ENCODE measurements around the gene HNRNPAB.
"Not testable (repeated sequence)": the region's sequence is repeated elsewhere in the genome, so short reads cannot be mapped to it uniquely, and the experiment has no call there.

HNRNPAB gene

DNA sequence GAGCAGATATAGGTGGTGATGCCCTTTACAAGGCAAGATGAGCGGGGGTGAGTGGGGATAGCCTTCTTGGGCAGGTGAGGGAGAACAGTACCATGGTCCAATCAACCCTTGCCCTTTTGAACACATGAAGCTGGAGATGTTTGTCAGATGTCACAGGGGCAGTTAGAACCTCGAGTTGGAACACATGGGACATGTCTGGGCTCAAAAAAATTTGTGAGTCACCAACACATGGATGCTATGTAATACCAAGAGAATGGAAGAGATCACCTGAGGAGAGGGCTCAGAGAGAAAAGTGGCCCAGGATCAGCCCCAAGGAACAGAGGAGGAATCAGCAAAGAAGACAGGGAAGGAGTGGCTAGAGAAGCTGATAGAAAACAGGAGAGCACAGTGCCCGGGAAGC lies 23.6 kb downstream of the HNRNPAB start:
- Histone ChIP-seq H3K9me3 (ENCODE audit: control insufficient read depth, low read length) (no peaks in the 10 kb centered on the region), H3K36me3 (ENCODE audit: control insufficient read depth, insufficient read depth, low read length) (peaks cover 13% of the 10 kb centered on the region), H3K9ac (ENCODE audit: low read length) (no peak overlapping the region), H3K4me3 (ENCODE audit: low read length) (no peak overlapping the region), H3K4me1 (ENCODE audit: control insufficient read depth, insufficient read depth, low read length) (peaks cover 25% of the 10 kb centered on the region), H3K27me3 (ENCODE audit: control insufficient read depth, insufficient read depth, low read length) (no peaks in the 10 kb centered on the region)

DNA sequence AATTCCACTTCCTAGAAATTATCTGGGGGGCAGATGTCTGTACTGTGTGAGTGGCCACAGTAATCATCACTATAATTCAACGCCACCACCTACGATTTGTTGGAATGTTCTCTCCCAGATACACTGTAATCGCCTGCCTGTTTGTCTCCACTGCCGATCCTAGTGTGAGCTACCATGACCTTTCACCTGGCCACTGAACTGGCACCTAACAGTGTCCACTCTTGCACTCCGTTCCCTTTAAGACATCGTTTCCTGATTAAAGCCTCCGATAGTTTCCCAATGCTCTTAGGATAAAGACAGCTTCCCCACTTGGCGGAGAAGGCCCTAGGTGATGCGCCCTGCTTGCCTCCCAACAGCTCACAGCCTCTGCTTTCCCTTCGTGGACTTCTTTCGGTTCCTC lies 24.3 kb downstream of the HNRNPAB start:
- peaks cover 26% of the 10 kb centered on the region for H3K4me1 ChIP-seq (ENCODE audit: control insufficient read depth, insufficient read depth, low read length)
- no peak overlapping the region for H3K9ac ChIP-seq (ENCODE audit: low read length)
- H3K4me3 ChIP-seq (ENCODE audit: low read length) = no peak overlapping the region
- peaks cover 13% of the 10 kb centered on the region for H3K36me3 ChIP-seq (ENCODE audit: control insufficient read depth, insufficient read depth, low read length)
- H3K9me3 ChIP-seq (ENCODE audit: control insufficient read depth, low read length) = no peaks in the 10 kb centered on the region
- no peaks in the 10 kb centered on the region for H3K27me3 ChIP-seq (ENCODE audit: control insufficient read depth, insufficient read depth, low read length)

DNA sequence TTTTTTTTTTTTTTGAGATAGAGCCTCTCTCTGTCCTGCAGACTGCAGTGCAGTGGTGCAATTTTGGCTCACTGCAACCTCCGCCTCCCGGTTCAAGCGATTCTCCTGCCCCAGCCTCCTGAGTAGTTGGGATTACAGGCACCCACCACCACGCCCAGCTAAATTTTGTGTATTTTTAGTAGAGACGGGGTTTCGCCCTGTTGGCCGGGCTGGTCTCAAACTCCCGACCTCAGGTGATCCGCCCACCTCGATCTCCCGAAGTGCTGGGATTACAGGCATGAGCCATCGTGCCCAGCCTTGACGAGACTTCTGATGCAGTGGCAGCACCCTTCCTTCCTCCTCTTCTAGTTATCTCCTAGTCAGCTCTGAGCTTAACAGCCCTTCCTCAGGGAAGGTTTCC lies 24.8 kb downstream of the HNRNPAB start:
- peaks cover 13% of the 10 kb centered on the region for H3K36me3 ChIP-seq (ENCODE audit: control insufficient read depth, insufficient read depth, low read length)
- H3K27me3 ChIP-seq (ENCODE audit: control insufficient read depth, insufficient read depth, low read length); H3K9me3 ChIP-seq (ENCODE audit: control insufficient read depth, low read length); H3K4me3 ChIP-seq (ENCODE audit: low read length); H3K9ac ChIP-seq (ENCODE audit: low read length): not testable (repeated sequence)
- peaks cover 26% of the 10 kb centered on the region for H3K4me1 ChIP-seq (ENCODE audit: control insufficient read depth, insufficient read depth, low read length)

DNA sequence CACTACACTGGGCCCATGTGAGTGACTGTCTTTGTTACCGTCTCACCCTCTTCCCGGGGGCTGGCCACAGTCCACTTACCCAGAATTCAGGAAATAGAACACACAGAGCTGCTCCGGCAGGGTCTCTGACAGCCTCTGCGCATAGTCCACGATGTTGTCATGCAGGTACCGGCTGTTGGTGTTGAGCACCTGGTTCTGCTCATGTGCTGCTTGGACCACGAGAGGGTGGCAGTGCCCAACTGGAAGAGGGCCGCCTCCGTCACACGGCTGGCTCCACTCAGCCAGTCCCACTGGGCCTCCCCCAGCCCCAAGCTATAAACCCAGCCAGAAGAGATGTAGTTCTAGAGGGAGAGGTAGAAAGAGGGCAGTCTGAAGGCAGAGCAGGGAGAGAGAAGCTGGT lies 25.5 kb downstream of the HNRNPAB start:
- H3K4me1 ChIP-seq (ENCODE audit: control insufficient read depth, insufficient read depth, low read length) = peaks cover 26% of the 10 kb centered on the region
- peak overlapping the region; percentile 89 for H3K9ac ChIP-seq (ENCODE audit: low read length)
- no peaks in the 10 kb centered on the region for H3K9me3 ChIP-seq (ENCODE audit: control insufficient read depth, low read length)
- H3K27me3 ChIP-seq (ENCODE audit: control insufficient read depth, insufficient read depth, low read length) = no peaks in the 10 kb centered on the region
- H3K4me3 ChIP-seq (ENCODE audit: low read length) = no peak overlapping the region
- H3K36me3 ChIP-seq (ENCODE audit: control insufficient read depth, insufficient read depth, low read length) = peaks cover 13% of the 10 kb centered on the region

DNA sequence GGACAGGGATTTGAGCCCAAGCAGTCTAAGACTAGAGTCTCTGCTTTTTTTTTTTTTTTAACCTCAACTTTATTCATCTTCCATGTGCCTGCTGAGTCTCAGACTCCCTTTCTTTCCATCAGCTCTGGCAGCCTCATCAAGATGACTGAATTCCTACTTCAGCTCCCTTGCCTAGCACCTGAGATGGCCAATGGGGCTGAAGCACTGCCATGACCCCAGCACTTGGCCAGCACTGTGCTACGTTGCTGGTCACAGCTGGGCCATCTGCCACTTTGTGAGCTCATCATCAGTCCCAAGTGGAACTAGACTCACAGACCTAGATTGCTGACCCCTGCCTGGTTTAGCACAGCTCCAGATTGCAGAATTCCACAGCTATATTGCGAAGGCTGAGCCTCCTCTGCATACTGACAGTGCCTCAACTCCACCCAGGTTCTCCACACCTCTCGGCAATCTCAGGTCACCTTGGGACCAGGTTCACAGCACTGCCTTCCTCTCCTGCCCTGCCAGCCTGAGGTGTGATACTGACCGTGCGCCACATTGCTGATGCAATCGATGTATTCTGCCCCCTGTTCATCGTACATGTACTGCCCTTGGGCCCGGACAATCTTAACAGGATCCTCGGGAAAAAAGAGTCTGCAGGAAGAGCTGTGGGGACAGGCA lies 26.7 kb downstream of the HNRNPAB start:
- Histone ChIP-seq H3K9me3 (ENCODE audit: control insufficient read depth, low read length) (no peaks in the 10 kb centered on the region), H3K4me3 (ENCODE audit: low read length) (peak overlapping the region; percentile 83), H3K4me1 (ENCODE audit: control insufficient read depth, insufficient read depth, low read length) (peaks cover 26% of the 10 kb centered on the region), H3K9ac (ENCODE audit: low read length) (peak overlapping the region; percentile 89), H3K36me3 (ENCODE audit: control insufficient read depth, insufficient read depth, low read length) (peaks cover 13% of the 10 kb centered on the region), H3K27me3 (ENCODE audit: control insufficient read depth, insufficient read depth, low read length) (no peaks in the 10 kb centered on the region)

DNA sequence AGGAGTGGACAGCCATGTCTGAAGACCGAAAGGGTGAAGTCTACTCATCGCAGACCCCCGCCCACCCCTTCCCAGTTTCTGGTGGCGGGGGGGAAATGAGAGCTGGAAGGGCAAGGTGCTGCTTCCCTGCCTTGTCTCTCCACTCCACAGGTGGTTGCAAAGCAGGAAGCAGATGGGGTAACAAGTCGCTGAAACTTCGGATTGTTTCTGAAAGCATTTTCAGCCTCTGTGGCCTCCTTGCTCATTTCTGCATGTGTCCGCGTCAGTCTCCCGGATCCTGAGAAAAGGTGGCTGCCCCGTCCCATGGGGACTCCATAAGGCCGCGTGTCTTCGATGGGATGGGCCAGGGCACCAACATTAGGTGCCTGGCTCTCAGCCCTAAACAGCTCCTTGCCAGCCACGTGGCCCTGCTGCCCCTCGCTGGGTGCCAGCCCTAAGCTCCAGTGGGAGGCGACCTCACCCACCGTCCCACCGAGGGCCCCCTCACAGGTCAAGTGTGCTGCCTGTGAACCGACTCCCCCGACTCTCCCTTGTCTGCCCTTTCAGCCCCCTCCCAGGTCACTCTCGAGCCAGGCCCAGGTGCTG lies 27.3 kb downstream of the HNRNPAB start:
- H3K9me3 ChIP-seq (ENCODE audit: control insufficient read depth, low read length) = no peaks in the 10 kb centered on the region
- peaks cover 29% of the 10 kb centered on the region for H3K4me1 ChIP-seq (ENCODE audit: control insufficient read depth, insufficient read depth, low read length)
- H3K36me3 ChIP-seq (ENCODE audit: control insufficient read depth, insufficient read depth, low read length) = peaks cover 13% of the 10 kb centered on the region
- peak overlapping the region; percentile 89 for H3K9ac ChIP-seq (ENCODE audit: low read length)
- no peaks in the 10 kb centered on the region for H3K27me3 ChIP-seq (ENCODE audit: control insufficient read depth, insufficient read depth, low read length)
- peak overlapping the region; percentile 83 for H3K4me3 ChIP-seq (ENCODE audit: low read length)

DNA sequence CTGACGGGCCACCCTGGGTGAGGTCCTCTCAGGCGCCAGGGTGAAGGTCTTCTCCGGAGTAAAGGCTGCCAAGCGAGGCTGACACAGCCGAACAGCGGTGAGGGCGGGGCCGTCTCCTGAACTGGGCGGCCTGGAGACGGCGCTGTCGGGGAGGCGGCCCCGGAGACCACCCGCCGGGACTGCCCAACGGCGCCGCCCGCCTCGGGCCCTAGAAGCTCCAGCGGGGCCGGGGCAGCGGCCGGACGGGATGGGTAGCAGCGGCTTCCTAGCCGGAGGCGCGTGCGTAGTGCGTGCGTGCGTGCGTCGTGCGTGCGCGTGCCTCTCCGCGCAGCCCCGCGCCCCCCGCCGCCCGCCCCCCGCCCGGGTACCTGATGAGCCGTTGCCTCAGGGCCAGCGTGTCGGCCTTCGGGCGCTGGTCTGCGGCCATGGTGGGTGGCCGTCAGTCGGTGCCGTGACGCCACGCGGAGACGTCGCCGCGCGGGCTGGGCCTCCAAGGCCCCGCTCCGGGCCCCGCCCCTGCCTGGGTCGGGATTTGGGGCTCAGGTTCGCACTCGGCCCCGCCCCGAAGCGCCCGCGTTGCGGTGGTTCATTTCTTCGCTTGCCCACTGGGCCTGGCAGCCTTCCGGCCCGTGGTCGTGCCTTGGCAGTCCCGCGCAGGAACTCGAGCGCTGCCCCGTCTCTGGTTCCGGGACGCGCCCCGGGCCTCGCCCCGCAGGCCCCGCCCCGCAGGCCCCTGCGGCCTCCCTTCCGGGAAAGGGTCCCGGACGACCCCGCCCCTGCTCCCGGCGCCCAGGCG lies 28.0 kb downstream of the HNRNPAB start, which contains the start of gene PHYKPL:
PHYKPL (minus strand) TSS at position 679 of the 796 bp plus-strand sequence; CDS start at position 427, 252 bp downstream.
- H3K9ac ChIP-seq (ENCODE audit: low read length) = peak within 1 kb of the TSS; percentile 89
- H3K36me3 ChIP-seq (ENCODE audit: control insufficient read depth, insufficient read depth, low read length) = peaks cover 13% of the 10 kb centered on the region
- peaks cover 36% of the 10 kb centered on the region for H3K4me1 ChIP-seq (ENCODE audit: control insufficient read depth, insufficient read depth, low read length)
- H3K4me3 ChIP-seq (ENCODE audit: low read length) = peak within 1 kb of the TSS; percentile 83
- H3K27me3 ChIP-seq (ENCODE audit: control insufficient read depth, insufficient read depth, low read length) = no peaks in the 10 kb centered on the region
- H3K9me3 ChIP-seq (ENCODE audit: control insufficient read depth, low read length) = no peaks in the 10 kb centered on the region

DNA sequence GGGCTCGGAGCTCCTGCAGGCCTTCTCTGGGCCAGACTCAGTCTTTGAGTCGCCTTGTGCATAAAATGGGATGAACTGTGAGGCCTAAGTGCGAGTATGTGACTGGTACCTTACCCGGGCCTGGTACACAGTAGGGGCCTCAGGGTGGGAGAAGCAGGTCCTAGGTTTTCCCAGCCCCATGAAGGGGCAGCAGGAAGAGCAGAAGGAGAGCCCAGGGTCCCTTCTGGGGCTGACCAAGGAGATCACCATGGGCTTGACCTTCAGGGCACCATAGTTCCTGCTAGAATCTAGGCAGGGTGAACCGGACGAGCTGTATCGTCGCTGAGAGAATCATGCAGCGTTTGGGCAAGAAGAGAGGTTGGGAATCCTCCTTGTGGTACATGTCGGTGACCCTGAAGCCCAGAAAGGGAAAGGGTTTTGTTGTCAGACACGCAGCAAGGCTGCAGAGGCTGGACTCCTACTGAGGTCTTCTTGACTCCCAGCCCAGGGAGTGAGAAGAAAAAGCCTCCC lies 28.6 kb downstream of the HNRNPAB start:
- Histone ChIP-seq H3K4me1 (ENCODE audit: control insufficient read depth, insufficient read depth, low read length) (peaks cover 43% of the 10 kb centered on the region), H3K9ac (ENCODE audit: low read length) (peak overlapping the region; percentile 89)

DNA sequence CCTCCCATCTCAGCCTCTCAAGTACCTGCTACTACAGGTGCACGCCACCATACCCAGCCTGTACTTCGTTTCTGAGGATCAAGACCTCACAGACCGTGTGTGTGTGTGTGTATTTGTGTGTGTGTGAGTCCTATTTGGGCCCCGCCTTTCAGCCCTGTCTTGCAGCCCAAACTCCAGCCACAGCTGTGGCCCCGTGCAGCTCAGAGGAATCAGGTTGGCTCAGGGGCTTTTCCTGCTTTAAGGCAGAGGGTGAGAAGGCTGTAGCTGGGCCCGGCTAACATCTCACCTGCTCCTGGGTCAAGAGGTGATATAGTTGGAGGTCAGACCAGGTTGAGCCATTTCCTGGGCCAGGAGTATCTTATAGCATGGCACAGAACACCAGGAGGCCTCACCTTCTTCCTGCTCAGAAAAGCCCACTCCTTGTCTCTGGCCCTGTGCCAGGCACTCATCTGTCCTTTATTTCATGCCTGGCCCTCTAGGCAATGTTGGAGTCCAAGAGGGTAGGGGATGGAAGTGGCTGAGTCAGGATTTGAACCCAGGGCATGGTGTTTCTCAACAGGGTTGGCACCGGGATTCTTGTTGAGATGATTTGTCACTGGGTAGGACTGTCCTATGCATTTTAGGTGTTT lies 29.9 kb downstream of the HNRNPAB start:
- no peak overlapping the region for H3K4me3 ChIP-seq (ENCODE audit: low read length)
- no peak overlapping the region for H3K9ac ChIP-seq (ENCODE audit: low read length)
- peaks cover 12% of the 10 kb centered on the region for H3K36me3 ChIP-seq (ENCODE audit: control insufficient read depth, insufficient read depth, low read length)
- peaks cover 48% of the 10 kb centered on the region for H3K4me1 ChIP-seq (ENCODE audit: control insufficient read depth, insufficient read depth, low read length)
- no peaks in the 10 kb centered on the region for H3K27me3 ChIP-seq (ENCODE audit: control insufficient read depth, insufficient read depth, low read length)
- H3K9me3 ChIP-seq (ENCODE audit: control insufficient read depth, low read length) = no peaks in the 10 kb centered on the region

More for the DNA sequence above, 28.6 kb downstream of the HNRNPAB start:
- no peak overlapping the region for H3K4me3 ChIP-seq (ENCODE audit: low read length)
- no peaks in the 10 kb centered on the region for H3K9me3 ChIP-seq (ENCODE audit: control insufficient read depth, low read length)
- peaks cover 13% of the 10 kb centered on the region for H3K36me3 ChIP-seq (ENCODE audit: control insufficient read depth, insufficient read depth, low read length)
- H3K27me3 ChIP-seq (ENCODE audit: control insufficient read depth, insufficient read depth, low read length) = no peaks in the 10 kb centered on the region

DNA sequence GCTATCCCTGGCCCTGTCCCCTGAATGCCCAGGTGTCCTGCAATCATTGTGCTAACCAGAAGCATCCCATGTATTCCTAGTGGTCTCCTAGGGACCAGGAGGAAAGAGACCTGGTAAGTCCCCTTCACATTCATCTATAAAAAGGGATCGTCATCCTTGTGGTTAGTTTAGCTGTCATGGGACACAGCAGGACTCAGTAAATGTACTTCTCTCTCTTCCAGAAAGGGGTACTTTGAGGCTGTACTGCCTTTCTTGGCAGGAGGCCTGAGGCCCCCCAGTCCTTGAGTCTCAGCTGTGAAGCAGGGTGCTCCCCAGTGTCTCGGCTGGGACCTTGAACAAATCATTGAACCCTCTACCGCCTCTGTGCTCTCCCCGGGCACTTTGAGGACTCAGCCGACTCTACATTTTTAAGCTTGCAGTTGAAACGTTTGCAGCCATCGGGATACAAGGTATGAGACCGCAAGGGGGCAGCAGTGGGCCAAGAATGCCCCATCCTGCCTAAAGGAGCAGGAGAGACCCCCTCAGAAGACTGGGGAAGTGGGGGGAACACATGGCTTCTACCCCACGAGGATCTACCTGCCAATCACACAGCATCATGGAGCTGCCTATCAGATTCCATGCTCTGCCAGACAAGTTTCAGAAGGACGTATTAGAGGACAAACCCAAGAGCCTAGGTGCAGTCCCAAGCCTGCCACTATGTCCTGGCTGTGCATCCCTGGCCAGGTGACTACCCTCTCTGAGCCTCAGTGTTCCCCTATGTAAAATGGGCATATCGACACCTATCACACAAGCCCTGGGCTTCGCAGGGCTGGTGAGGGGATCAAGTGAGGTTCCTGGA lies 30.6 kb downstream of the HNRNPAB start:
- Histone ChIP-seq H3K27me3 (ENCODE audit: control insufficient read depth, insufficient read depth, low read length) (no peaks in the 10 kb centered on the region), H3K9me3 (ENCODE audit: control insufficient read depth, low read length) (no peaks in the 10 kb centered on the region), H3K4me1 (ENCODE audit: control insufficient read depth, insufficient read depth, low read length) (peaks cover 46% of the 10 kb centered on the region), H3K9ac (ENCODE audit: low read length) (no peak overlapping the region), H3K36me3 (ENCODE audit: control insufficient read depth, insufficient read depth, low read length) (peaks cover 6% of the 10 kb centered on the region), H3K4me3 (ENCODE audit: low read length) (no peak overlapping the region)

DNA sequence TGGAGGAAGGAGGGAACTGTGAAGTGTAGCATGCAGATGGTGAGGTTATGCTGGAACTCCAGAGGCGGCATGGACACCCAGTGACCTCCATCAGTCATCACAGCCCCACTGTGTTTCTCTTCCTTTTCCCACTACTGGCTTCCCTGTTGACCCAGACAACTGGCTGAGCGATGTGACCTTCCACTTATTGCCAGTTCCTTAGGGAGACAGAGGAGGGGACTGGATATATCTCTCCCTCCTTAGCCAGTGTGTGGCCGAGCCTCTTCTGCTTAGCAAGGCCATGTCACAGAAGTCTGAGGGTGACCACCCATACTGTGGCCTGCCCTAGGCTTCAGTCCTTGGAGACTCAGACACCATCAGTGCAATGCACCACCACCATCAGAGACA lies 31.2 kb downstream of the HNRNPAB start:
- no peaks in the 10 kb centered on the region for H3K27me3 ChIP-seq (ENCODE audit: control insufficient read depth, insufficient read depth, low read length)
- H3K9me3 ChIP-seq (ENCODE audit: control insufficient read depth, low read length) = no peaks in the 10 kb centered on the region
- peaks cover under 1% of the 10 kb centered on the region for H3K36me3 ChIP-seq (ENCODE audit: control insufficient read depth, insufficient read depth, low read length)
- H3K4me3 ChIP-seq (ENCODE audit: low read length) = no peak overlapping the region
- H3K9ac ChIP-seq (ENCODE audit: low read length) = no peak overlapping the region
- peaks cover 39% of the 10 kb centered on the region for H3K4me1 ChIP-seq (ENCODE audit: control insufficient read depth, insufficient read depth, low read length)

Measured in mucosa of stomach (tissue), 1 donor.